CD14-positive monocyte (primary cell): ENCODE data around the gene QDPR. TPM values are rescaled to one million over a fixed set of nuclear protein-coding genes. Genes with fewer than 3 reads are reported as not detected.

Experiments
- DNase-seq, 3 donors: peaks; one replicate each; pipeline ENCODE4 v3.0.0-alpha.2; 2011 to 2022
- H2AFZ ChIP-seq: 2 replicates; pipeline ENCODE4 v1.6.0; 2012; ENCODE audit warnings: mild to moderate bottlenecking, low read depth, low read length, inconsistent platforms; ENCODE audit not compliant: insufficient read depth, poor library complexity, severe bottlenecking
- H3K27ac ChIP-seq, 2 donors: 1 replicate in 1 of 2; 2 replicates in 1 of 2; pipeline ENCODE4 v1.5.1; 2012 to 2013; ENCODE audit warnings: low read length in 2 of 2, control low read depth in 1 of 2, inconsistent platforms in 1 of 2, low read depth in 1 of 2, mild to moderate bottlenecking in 1 of 2
- H3K27me3 ChIP-seq, 2 donors: one replicate each; pipeline versions ENCODE4 v1.6.0 to v1.6.1; 2011 to 2013; ENCODE audit warnings: low read length in 2 of 2; ENCODE audit not compliant: control insufficient read depth in 2 of 2, insufficient read depth in 2 of 2
- H3K36me3 ChIP-seq, 2 donors: replicated peaks in 1 of 2; 1 replicate in 1 of 2; 2 replicates in 1 of 2; pipeline versions ENCODE4 v1.5.1 to v1.6.1; 2012 to 2013; ENCODE audit warnings: low read length in 2 of 2, control low read depth in 1 of 2, inconsistent platforms in 1 of 2, mild to moderate bottlenecking in 1 of 2; ENCODE audit not compliant: insufficient read depth in 2 of 2, control insufficient read depth in 1 of 2
- H3K4me1 ChIP-seq, 2 donors: 1 replicate in 1 of 2; 2 replicates in 1 of 2; pipeline versions ENCODE4 v1.5.1 to v1.6.1; 2012 to 2013; ENCODE audit warnings: low read length in 2 of 2, control low read depth in 1 of 2, inconsistent platforms in 1 of 2, mild to moderate bottlenecking in 1 of 2, moderate library complexity in 1 of 2; ENCODE audit not compliant: insufficient read depth in 2 of 2, control insufficient read depth in 1 of 2
- H3K4me2 ChIP-seq: replicated peaks from 2 replicates; pipeline ENCODE3; 2012; ENCODE audit warnings: low read length, moderate library complexity, mild to moderate bottlenecking; ENCODE audit not compliant: poor library complexity, severe bottlenecking; ENCODE audit errors: extremely low read depth
- H3K4me3 ChIP-seq, 3 experiments: fragments of 200-600 bp in 1 of 3; sonication (generic) in 1 of 3; replicated peaks in 1 of 3; 1 replicate in 2 of 3; 2 replicates in 1 of 3; pipeline ENCODE4 v1.5.1; 2011 to 2013; ENCODE audit warnings: low read length in 3 of 3, mild to moderate bottlenecking in 3 of 3, control low read depth in 2 of 3, low read depth in 2 of 3, inconsistent platforms in 1 of 3, moderate library complexity in 1 of 3
- H3K79me2 ChIP-seq: 2 replicates; pipeline ENCODE4 v1.6.0; 2012; ENCODE audit warnings: mild to moderate bottlenecking, control low read depth, inconsistent platforms, low read length, moderate library complexity; ENCODE audit not compliant: insufficient read depth
- H3K9ac ChIP-seq: 2 replicates; pipeline ENCODE4 v1.6.0; 2017; ENCODE audit warnings: low read length, mild to moderate bottlenecking; ENCODE audit not compliant: insufficient read depth, poor library complexity, severe bottlenecking
- H3K9me3 ChIP-seq, 2 donors: replicated peaks in 1 of 2; 1 replicate in 1 of 2; 2 replicates in 1 of 2; pipeline versions ENCODE4 v1.5.1 to v1.6.1; 2012 to 2013; ENCODE audit warnings: low read length in 2 of 2, control low read depth in 1 of 2; ENCODE audit not compliant: control insufficient read depth in 1 of 2, insufficient read depth in 1 of 2
- H4K20me1 ChIP-seq: 2 replicates; pipeline ENCODE4 v1.6.0; 2012; ENCODE audit warnings: mild to moderate bottlenecking, low read length, control low read depth, moderate library complexity; ENCODE audit not compliant: insufficient read depth
- H3K27ac Mint-ChIP-seq, 7 donors: one replicate each; pipeline ENCODE4 v1.8.0; 2020; ENCODE audit warnings: mild to moderate bottlenecking in 7 of 7, mixed read lengths in 7 of 7, moderate library complexity in 6 of 7, inconsistent platforms in 2 of 7
- H3K27me3 Mint-ChIP-seq, 3 donors: one replicate each; pipeline ENCODE4 v1.8.0; 2021 to 2022; ENCODE audit warnings: low read depth in 3 of 3, mild to moderate bottlenecking in 3 of 3, mixed read lengths in 3 of 3, moderate library complexity in 3 of 3, inconsistent platforms in 1 of 3
- H3K36me3 Mint-ChIP-seq, 2 donors: one replicate each; pipeline ENCODE4 v1.8.0; 2020; ENCODE audit warnings: mixed read lengths in 2 of 2, inconsistent platforms in 1 of 2, mild to moderate bottlenecking in 1 of 2
- H3K4me1 Mint-ChIP-seq: one replicate; pipeline ENCODE4 v1.8.0; 2020; ENCODE audit warnings: mild to moderate bottlenecking, mixed read lengths
- H3K4me3 Mint-ChIP-seq, 2 donors: one replicate each; pipeline ENCODE4 v1.8.0; 2020; ENCODE audit warnings: mild to moderate bottlenecking in 2 of 2, mixed read lengths in 2 of 2, moderate library complexity in 1 of 2
- H3K9me3 Mint-ChIP-seq, 7 donors: one replicate each; pipeline ENCODE4 v1.8.0; 2020 to 2022; ENCODE audit warnings: mixed read lengths in 7 of 7, mild to moderate bottlenecking in 6 of 7, moderate library complexity in 6 of 7, inconsistent platforms in 2 of 7
- CTCF ChIP-seq: fragments of 200-600 bp; IDR thresholded peaks from one replicate; pipeline ENCODE4 v1.8.0; 2022; ENCODE audit warnings: antibody characterized with exemption, mild to moderate bottlenecking
- WGBS: methylation state at CpG from one replicate; pipeline ENCODE4 v1.1.5; 2013; ENCODE audit warnings: missing lambda C conversion rate; ENCODE audit not compliant: insufficient coverage; 5-methylcytosine and 5-hydroxymethylcytosine counted together
- intact Hi-C, 2 donors: fragments of 100-400 bp; cut with micrococcal nuclease; formaldehyde crosslinking; loops; one replicate each; pipeline versions ENCODE4 v1.15.0 to v1.15.1; 2023
- polyA plus RNA-seq, 3 donors: library from polyadenylated mRNA; depleted of rRNA in 1 of 3; unstranded in 2 of 3; stranded (reverse) in 1 of 3; fragments of 300-500 nt in 2 of 3; fragments of >200 nt in 1 of 3; fragmentation: Illumina TruSeq in 2 of 3; gene quantifications; 1 replicate in 2 of 3; 2 replicates in 1 of 3; pipeline ENCODE4 v1.2.3, GENCODE V29; 2012 to 2021

QDPR gene
- polyA plus RNA-seq, 3 donors = 15.8 to 31.7 (median 27.7) TPM

DNA sequence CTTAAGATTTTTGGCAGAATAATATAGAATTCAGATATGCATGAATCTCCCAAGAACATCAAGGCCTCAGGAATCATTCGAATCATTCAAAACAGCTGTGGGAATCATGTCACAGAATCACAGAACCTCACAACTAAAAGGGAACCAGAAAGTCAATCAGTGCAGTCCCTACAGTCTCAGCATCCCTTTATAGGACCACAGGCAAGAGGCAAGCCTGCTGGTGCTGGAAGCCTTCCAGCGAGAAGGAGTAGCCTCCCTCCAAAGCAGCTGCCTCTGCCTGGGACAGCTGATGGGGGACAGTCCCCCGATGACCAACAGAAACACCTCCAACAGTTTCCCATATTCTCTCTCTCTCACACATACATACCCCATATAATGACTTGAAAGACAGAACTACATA, 20.7 kb downstream of the QDPR start:
- intact Hi-C loops = no loop called here
- Mint-ChIP-seq H3K9me3 (no peaks in the 10 kb centered on the region), H3K4me3 (no peak overlapping the region), H3K27me3 (peaks cover 0 to 2% (median 0%) of the 10 kb centered on the region in 3 donors), H3K4me1 (peaks cover 12% of the 10 kb centered on the region), H3K27ac (no peak overlapping the region), H3K36me3 (peaks cover 50 to 78% of the 10 kb centered on the region in 2 donors)
- TF ChIP-seq CTCF = no peak
- Histone ChIP-seq H3K27me3 (no peaks in the 10 kb centered on the region), H3K4me2 (no peak overlapping the region), H3K36me3 (peaks cover 29 to 85% of the 10 kb centered on the region in 2 donors), H4K20me1 (no peaks in the 10 kb centered on the region), H3K9ac (no peak overlapping the region), H3K27ac (no peak overlapping the region), H3K4me1 (no peaks in the 10 kb centered on the region), H2AFZ (no peak overlapping the region), H3K9me3 (no peaks in the 10 kb centered on the region), H3K79me2 (no peaks in the 10 kb centered on the region), H3K4me3 (no peak overlapping the region)
- no peak for DNase-seq
- no CpG with 5 or more reads among the region's 3 CpGs for WGBS

DNA sequence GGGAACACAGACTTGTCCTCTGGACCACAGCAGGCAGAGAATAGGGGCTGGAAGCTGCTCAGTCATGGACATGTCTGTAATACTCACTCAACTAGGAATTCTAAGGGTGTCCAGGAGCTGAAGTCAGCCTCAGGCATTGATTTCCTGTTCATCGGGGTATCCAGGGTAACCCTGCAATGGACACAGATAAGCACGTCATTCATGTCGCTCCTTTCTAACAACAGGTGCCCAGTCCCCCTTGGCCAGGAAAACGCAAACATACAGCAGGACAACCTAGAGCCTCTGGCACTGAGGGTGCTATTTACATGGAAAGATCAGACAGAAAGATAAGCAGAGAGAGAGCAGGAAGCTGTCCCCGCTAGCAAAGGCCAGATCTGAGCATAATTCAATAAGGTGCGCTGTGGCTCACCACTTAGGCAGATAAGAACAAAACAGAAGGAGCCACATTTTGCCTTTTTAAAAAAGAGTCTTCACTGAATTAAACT, 21.3 kb downstream of the QDPR start:
- Histone ChIP-seq H2AFZ (no peak overlapping the region), H3K4me1 (no peaks in the 10 kb centered on the region), H3K27me3 (no peaks in the 10 kb centered on the region), H3K79me2 (no peaks in the 10 kb centered on the region), H3K4me2 (no peak overlapping the region), H4K20me1 (no peaks in the 10 kb centered on the region), H3K9me3 (no peaks in the 10 kb centered on the region), H3K36me3 (peaks cover 29 to 88% of the 10 kb centered on the region in 2 donors), H3K4me3 (no peak overlapping the region), H3K9ac (no peak overlapping the region), H3K27ac (no peak overlapping the region)
- intact Hi-C loops = no loop called here
- no peaks in the 10 kb centered on the region for H3K9me3 Mint-ChIP-seq
- TF ChIP-seq CTCF = no peak
- peak overlapping the region in 2 of 7 donors; percentile 4 to 37 for H3K27ac Mint-ChIP-seq
- DNase-seq = no peak
- 88% methylated on average over 5 of the region's 6 CpGs for WGBS
- H3K4me3 Mint-ChIP-seq = no peak overlapping the region
- H3K27me3 Mint-ChIP-seq = peaks cover 0 to 2% (median 0%) of the 10 kb centered on the region in 3 donors
- peaks cover 8% of the 10 kb centered on the region for H3K4me1 Mint-ChIP-seq
- peaks cover 53 to 82% of the 10 kb centered on the region in 2 donors for H3K36me3 Mint-ChIP-seq
